ENCODE data around the gene TNFSF15.

TNFSF15 gene

GRCh38 chr9:114779352-114779845 is 26.4 kb downstream of the TNFSF15 start:
- Histone ChIP-seq H3K27me3 (ENCODE audit: control insufficient read depth, insufficient read depth, low read length) (no peaks in the 10 kb centered on the region), H3K4me1 (ENCODE audit: control insufficient read depth, insufficient read depth, low read length) (peaks cover 19% of the 10 kb centered on the region), H3K4me3 (ENCODE audit: low read length) (no peak overlapping the region), H3K36me3 (ENCODE audit: control insufficient read depth, insufficient read depth, low read length) (no peaks in the 10 kb centered on the region), H3K9me3 (ENCODE audit: control insufficient read depth, low read length) (no peaks in the 10 kb centered on the region), H3K9ac (ENCODE audit: low read length) (no peak overlapping the region)

GRCh38 chr9:114777821-114778609 is 27.8 kb downstream of the TNFSF15 start:
- Histone ChIP-seq H3K9ac (ENCODE audit: low read length) (no peak overlapping the region), H3K4me1 (ENCODE audit: control insufficient read depth, insufficient read depth, low read length) (peaks cover 19% of the 10 kb centered on the region), H3K36me3 (ENCODE audit: control insufficient read depth, insufficient read depth, low read length) (no peaks in the 10 kb centered on the region), H3K27me3 (ENCODE audit: control insufficient read depth, insufficient read depth, low read length) (no peaks in the 10 kb centered on the region), H3K4me3 (ENCODE audit: low read length) (no peak overlapping the region), H3K9me3 (ENCODE audit: control insufficient read depth, low read length) (no peaks in the 10 kb centered on the region)

GRCh38 chr9:114776683-114777399 is 29.0 kb downstream of the TNFSF15 start:
- Histone ChIP-seq H3K4me1 (ENCODE audit: control insufficient read depth, insufficient read depth, low read length) (peaks cover 19% of the 10 kb centered on the region), H3K27me3 (ENCODE audit: control insufficient read depth, insufficient read depth, low read length) (no peaks in the 10 kb centered on the region), H3K36me3 (ENCODE audit: control insufficient read depth, insufficient read depth, low read length) (no peaks in the 10 kb centered on the region), H3K9ac (ENCODE audit: low read length) (no peak overlapping the region), H3K9me3 (ENCODE audit: control insufficient read depth, low read length) (no peaks in the 10 kb centered on the region), H3K4me3 (ENCODE audit: low read length) (no peak overlapping the region)

DNA sequence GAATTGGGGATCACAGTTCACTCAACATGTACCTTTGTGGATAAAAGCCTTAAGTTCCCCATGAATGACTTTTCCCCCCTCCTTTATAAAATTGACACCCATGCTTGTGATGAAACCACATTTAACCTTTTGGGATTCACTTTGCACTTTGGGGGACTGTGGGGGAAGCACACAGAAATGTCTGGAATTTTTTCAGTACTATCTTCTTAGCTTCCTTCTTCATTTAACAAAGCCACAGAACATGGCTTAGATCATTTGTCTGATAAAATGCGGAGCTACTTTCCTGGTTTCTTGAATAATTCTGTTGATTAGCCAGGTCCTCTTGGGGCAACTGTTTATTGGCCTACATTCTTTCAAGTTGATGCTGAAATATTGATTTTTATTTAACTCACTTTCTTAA is 29.9 kb downstream of the TNFSF15 start:
- H3K27me3 ChIP-seq (ENCODE audit: control insufficient read depth, insufficient read depth, low read length), result no peaks in the 10 kb centered on the region
- no peaks in the 10 kb centered on the region for H3K9me3 ChIP-seq (ENCODE audit: control insufficient read depth, low read length)
- H3K4me3 ChIP-seq (ENCODE audit: low read length), result no peak overlapping the region
- no peaks in the 10 kb centered on the region for H3K36me3 ChIP-seq (ENCODE audit: control insufficient read depth, insufficient read depth, low read length)
- H3K9ac ChIP-seq (ENCODE audit: low read length), result no peak overlapping the region
- H3K4me1 ChIP-seq (ENCODE audit: control insufficient read depth, insufficient read depth, low read length), result peaks cover 19% of the 10 kb centered on the region

GRCh38 chr9:114775121-114775520 is 30.7 kb downstream of the TNFSF15 start:
- H3K4me1 ChIP-seq (ENCODE audit: control insufficient read depth, insufficient read depth, low read length), result peaks cover 16% of the 10 kb centered on the region
- no peak overlapping the region for H3K4me3 ChIP-seq (ENCODE audit: low read length)
- no peaks in the 10 kb centered on the region for H3K36me3 ChIP-seq (ENCODE audit: control insufficient read depth, insufficient read depth, low read length)
- H3K27me3 ChIP-seq (ENCODE audit: control insufficient read depth, insufficient read depth, low read length), result no peaks in the 10 kb centered on the region
- no peak overlapping the region for H3K9ac ChIP-seq (ENCODE audit: low read length)
- H3K9me3 ChIP-seq (ENCODE audit: control insufficient read depth, low read length), result no peaks in the 10 kb centered on the region

DNA sequence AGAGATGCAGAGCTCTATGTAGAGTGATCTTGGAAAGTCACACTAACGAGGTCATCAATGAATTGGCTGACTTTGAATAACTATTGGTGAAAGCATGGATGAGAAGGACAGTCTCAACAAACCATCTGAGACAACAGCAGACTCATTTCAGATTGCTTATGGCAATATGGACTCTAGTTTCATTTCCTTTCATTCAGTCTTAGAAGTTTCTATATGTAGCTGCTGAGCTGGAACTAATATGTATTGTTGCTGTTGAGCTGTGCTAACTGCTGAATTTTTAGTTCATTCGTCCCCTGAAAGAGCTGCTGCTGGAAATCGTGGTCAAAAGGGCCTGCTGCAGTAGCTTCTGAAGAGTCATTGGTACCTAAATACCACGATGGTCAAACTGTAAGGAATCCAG is 31.3 kb downstream of the TNFSF15 start:
- H3K36me3 ChIP-seq (ENCODE audit: control insufficient read depth, insufficient read depth, low read length), result no peaks in the 10 kb centered on the region
- H3K27me3 ChIP-seq (ENCODE audit: control insufficient read depth, insufficient read depth, low read length), result no peaks in the 10 kb centered on the region
- H3K4me1 ChIP-seq (ENCODE audit: control insufficient read depth, insufficient read depth, low read length), result peaks cover 13% of the 10 kb centered on the region
- no peak overlapping the region for H3K9ac ChIP-seq (ENCODE audit: low read length)
- no peak overlapping the region for H3K4me3 ChIP-seq (ENCODE audit: low read length)
- no peaks in the 10 kb centered on the region for H3K9me3 ChIP-seq (ENCODE audit: control insufficient read depth, low read length)

DNA sequence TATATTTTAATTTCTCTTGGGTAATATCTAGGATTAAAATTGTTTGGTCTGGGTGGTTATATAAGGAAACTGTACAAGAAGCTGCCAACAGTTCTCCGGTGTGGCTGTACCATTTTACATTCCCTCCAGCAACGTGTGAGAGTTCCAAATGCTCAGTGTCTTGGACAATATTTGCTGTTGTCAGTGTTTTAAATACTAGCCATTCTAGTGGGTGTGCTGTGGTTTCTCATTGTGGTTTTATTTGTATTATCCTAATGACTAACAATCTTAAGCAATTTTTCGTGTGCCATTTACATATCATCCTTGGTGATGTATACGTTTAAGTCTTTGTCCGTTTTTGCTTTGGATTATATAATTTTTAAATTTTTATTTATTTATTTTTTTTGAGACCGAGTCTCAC is 34.0 kb downstream of the TNFSF15 start:
- Histone ChIP-seq H3K9me3 (ENCODE audit: control insufficient read depth, low read length) (no peaks in the 10 kb centered on the region), H3K9ac (ENCODE audit: low read length) (no peak overlapping the region), H3K36me3 (ENCODE audit: control insufficient read depth, insufficient read depth, low read length) (no peaks in the 10 kb centered on the region), H3K4me3 (ENCODE audit: low read length) (no peak overlapping the region), H3K27me3 (ENCODE audit: control insufficient read depth, insufficient read depth, low read length) (no peaks in the 10 kb centered on the region), H3K4me1 (ENCODE audit: control insufficient read depth, insufficient read depth, low read length) (peaks cover 4% of the 10 kb centered on the region)

DNA sequence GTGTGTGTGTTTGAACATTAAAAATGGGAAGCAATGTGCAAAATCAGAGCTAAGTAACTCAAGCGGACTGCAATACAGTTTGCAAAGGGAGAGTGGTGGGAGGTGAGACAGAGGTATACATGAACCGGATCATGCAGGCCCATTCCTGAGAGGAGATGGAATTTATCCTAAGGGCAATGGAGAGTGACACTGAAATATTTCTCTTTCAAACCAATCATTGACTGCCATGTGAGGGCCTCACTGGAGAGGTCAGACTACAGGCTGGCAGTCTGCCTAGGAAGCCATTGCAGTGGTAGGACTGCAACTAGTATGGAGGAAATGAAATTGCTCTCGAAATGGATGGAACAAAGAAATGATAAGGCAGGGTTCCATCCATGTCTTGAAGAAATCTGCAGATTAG is 34.8 kb downstream of the TNFSF15 start:
- no peak overlapping the region for H3K9ac ChIP-seq (ENCODE audit: low read length)
- H3K36me3 ChIP-seq (ENCODE audit: control insufficient read depth, insufficient read depth, low read length), result no peaks in the 10 kb centered on the region
- H3K4me3 ChIP-seq (ENCODE audit: low read length), result no peak overlapping the region
- peaks cover 4% of the 10 kb centered on the region for H3K4me1 ChIP-seq (ENCODE audit: control insufficient read depth, insufficient read depth, low read length)
- H3K27me3 ChIP-seq (ENCODE audit: control insufficient read depth, insufficient read depth, low read length), result no peaks in the 10 kb centered on the region
- no peaks in the 10 kb centered on the region for H3K9me3 ChIP-seq (ENCODE audit: control insufficient read depth, low read length)

DNA sequence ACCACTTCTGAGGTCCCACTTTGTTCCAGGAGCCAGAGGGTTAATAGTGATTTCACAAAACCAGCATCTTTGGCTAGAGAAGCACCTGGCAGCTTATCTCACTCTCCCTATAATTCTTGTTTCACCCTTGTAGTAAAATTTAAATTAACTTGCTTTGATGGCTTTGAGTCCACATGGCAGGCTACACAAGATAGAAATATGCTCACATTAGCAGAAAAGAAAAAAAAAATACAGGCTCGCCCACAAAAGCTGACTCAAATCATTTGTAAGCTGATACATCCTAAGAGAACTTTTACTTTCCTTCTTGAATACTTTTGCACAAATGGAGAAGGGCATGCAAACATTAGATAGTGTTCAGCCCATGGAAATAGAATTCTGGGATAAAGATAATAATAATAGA is 36.2 kb downstream of the TNFSF15 start:
- peaks cover 4% of the 10 kb centered on the region for H3K4me1 ChIP-seq (ENCODE audit: control insufficient read depth, insufficient read depth, low read length)
- H3K9ac ChIP-seq (ENCODE audit: low read length), result no peak overlapping the region
- no peaks in the 10 kb centered on the region for H3K27me3 ChIP-seq (ENCODE audit: control insufficient read depth, insufficient read depth, low read length)
- no peaks in the 10 kb centered on the region for H3K36me3 ChIP-seq (ENCODE audit: control insufficient read depth, insufficient read depth, low read length)
- no peaks in the 10 kb centered on the region for H3K9me3 ChIP-seq (ENCODE audit: control insufficient read depth, low read length)
- no peak overlapping the region for H3K4me3 ChIP-seq (ENCODE audit: low read length)

GRCh38 chr9:114763220-114763619 is 42.6 kb downstream of the TNFSF15 start:
- H3K27me3 ChIP-seq (ENCODE audit: control insufficient read depth, insufficient read depth, low read length), result no peaks in the 10 kb centered on the region
- no peaks in the 10 kb centered on the region for H3K4me1 ChIP-seq (ENCODE audit: control insufficient read depth, insufficient read depth, low read length)
- H3K4me3 ChIP-seq (ENCODE audit: low read length), result no peak overlapping the region
- no peak overlapping the region for H3K9ac ChIP-seq (ENCODE audit: low read length)
- H3K9me3 ChIP-seq (ENCODE audit: control insufficient read depth, low read length), result no peaks in the 10 kb centered on the region
- no peaks in the 10 kb centered on the region for H3K36me3 ChIP-seq (ENCODE audit: control insufficient read depth, insufficient read depth, low read length)

DNA sequence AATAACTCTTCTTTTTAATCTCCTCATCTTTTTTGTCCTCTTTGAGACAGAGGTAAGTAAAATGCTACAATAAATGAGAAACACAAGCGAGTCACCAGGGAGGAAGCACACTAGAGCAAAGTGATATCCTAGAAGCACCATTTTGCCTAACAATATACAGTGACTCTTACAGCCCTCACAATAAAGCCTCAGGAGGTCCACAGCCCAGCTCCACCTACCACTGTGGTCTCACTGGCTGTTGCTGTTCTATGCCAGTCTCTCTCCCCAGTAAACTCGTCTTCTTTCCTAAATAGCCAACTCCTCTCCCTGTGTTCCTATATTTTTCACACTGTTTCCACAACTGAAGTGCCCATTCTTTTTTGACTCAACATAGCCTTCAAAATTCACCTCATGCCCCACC is 44.3 kb downstream of the TNFSF15 start:
- no peak overlapping the region for H3K9ac ChIP-seq (ENCODE audit: low read length)
- no peaks in the 10 kb centered on the region for H3K27me3 ChIP-seq (ENCODE audit: control insufficient read depth, insufficient read depth, low read length)
- no peaks in the 10 kb centered on the region for H3K4me1 ChIP-seq (ENCODE audit: control insufficient read depth, insufficient read depth, low read length)
- H3K9me3 ChIP-seq (ENCODE audit: control insufficient read depth, low read length), result no peaks in the 10 kb centered on the region
- no peak overlapping the region for H3K4me3 ChIP-seq (ENCODE audit: low read length)
- no peaks in the 10 kb centered on the region for H3K36me3 ChIP-seq (ENCODE audit: control insufficient read depth, insufficient read depth, low read length)

DNA sequence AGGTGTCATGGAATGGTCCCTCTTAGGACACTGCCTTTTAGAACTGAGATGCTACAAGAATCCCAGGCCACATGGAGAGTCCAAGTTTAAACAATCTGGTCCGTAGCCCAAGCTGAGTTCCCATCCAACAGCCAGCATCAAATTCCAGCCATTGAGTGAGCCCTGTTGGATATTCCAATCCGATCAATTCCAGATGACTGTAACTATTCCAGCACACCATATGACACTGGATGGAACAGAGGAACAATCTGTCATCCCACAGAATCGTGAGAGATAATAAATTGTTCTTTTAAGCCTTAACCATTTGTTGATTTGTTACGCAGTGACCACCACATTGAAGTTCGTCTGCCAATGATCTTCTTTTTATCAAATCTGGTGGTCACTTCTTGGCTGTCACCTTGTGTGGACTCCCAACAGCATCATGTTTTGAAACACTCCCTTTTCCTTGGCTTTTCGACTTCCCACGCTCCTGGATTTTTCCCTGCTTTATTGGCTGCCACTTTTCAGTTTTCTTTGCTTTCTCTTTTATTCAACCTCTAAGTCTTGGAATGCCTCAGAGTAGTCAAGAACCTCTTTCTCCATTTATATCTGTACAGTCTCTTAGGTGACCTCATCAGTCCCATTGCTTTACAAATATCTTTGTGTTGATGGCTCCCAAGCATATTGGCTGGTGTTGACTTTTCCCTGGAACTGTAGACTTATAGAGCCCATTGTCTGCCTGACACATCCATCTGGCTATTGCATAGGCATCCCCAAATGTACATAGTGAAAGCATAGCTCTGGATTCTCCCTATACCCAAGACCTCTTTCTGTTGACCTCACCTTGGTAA is 46.1 kb downstream of the TNFSF15 start:
- Histone ChIP-seq H3K36me3 (ENCODE audit: control insufficient read depth, insufficient read depth, low read length) (no peaks in the 10 kb centered on the region), H3K27me3 (ENCODE audit: control insufficient read depth, insufficient read depth, low read length) (no peaks in the 10 kb centered on the region), H3K9me3 (ENCODE audit: control insufficient read depth, low read length) (no peaks in the 10 kb centered on the region), H3K4me1 (ENCODE audit: control insufficient read depth, insufficient read depth, low read length) (no peaks in the 10 kb centered on the region), H3K9ac (ENCODE audit: low read length) (no peak overlapping the region), H3K4me3 (ENCODE audit: low read length) (no peak overlapping the region)

Measured in mucosa of stomach (tissue), 1 donor.